HAP-1 (cell line): Measurements from ENCODE around the gene CAMP.
"Not testable (repeated sequence)": the region's sequence is repeated elsewhere in the genome, so short reads cannot be mapped to it uniquely, and the experiment has no call there.

Experiments
- DNase-seq, 2 experiments: peaks; one replicate each; pipeline ENCODE4 v3.0.0-alpha.2; 2016 to 2020; ENCODE audit warnings: low spot score in 2 of 2
- H3K27me3 ChIP-seq: fragments of 250-450 bp; sonication (Bioruptor Pico); 2 replicates; pipeline ENCODE4 v1.5.1; 2020; ENCODE audit warnings: low read depth, mild to moderate bottlenecking, moderate library complexity
- H3K36me3 ChIP-seq: fragments of 250-450 bp; sonication (Bioruptor Pico); replicated peaks from 2 replicates; pipeline ENCODE4 v1.5.1; 2020; ENCODE audit warnings: mild to moderate bottlenecking
- H3K4me1 ChIP-seq: fragments of 250-450 bp; sonication (Bioruptor Pico); 2 replicates; pipeline ENCODE4 v1.5.1; 2020; ENCODE audit warnings: mild to moderate bottlenecking
- H3K4me3 ChIP-seq: fragments of 250-450 bp; sonication (Bioruptor Pico); 2 replicates; pipeline ENCODE4 v1.5.1; 2020; ENCODE audit warnings: mild to moderate bottlenecking, moderate library complexity
- H3K9me3 ChIP-seq: fragments of 250-450 bp; sonication (Bioruptor Pico); 2 replicates; pipeline ENCODE4 v1.5.1; 2020; ENCODE audit warnings: mild to moderate bottlenecking, moderate library complexity
- in situ Hi-C: fragments of 300-500 bp; cut with MboI; formaldehyde crosslinking; loops from 3 replicates; pipeline ENCODE4 v1.14.3; 2020; ENCODE audit warnings: low sequenced_read_pairs, inconsistent platforms, mixed read lengths

CAMP gene

DNA sequence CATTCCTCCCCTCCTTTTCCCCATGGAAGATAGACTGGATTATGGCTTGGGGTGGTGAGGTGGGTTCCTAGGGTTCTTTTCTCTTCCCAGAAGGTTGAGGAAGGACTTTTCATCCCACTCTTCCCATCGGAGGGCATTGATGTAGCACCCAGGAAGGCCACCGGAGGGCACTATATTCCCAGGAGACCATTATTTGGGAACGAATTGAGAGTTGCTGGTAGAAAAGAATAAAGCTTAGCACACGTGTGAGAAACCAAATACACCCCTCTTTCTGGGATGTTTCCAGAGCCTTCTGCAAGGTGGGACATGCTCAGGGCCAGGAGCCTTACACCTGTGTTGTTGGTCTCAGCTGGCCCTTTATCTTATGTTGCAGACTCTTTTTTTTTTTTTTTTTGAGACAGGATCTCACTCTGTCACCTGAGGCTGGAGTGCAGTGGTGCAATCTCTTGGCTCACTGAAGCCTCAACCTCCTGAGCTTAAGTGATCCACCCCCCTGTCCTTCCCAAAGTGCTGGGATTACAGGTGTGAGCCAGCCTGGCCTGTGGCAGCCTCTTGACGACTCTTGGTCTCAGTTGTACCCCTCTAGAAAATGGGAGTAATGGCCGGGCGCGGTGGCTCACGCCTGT, 28.7 kb upstream of the CAMP start:
- Histone ChIP-seq H3K36me3 (no peaks in the 10 kb centered on the region), H3K4me3 (no peak overlapping the region), H3K27me3 (no peaks in the 10 kb centered on the region), H3K9me3 (peaks cover 3% of the 10 kb centered on the region), H3K4me1 (peaks cover 16% of the 10 kb centered on the region)
- in situ Hi-C loops: loop anchor here (5.0 to 10.0 kb wide), 2 partner anchors 50 to 243 kb away; partner anchors contain the start of gene ZNF589
- DNase-seq: peak; percentile 83 to 89

DNA sequence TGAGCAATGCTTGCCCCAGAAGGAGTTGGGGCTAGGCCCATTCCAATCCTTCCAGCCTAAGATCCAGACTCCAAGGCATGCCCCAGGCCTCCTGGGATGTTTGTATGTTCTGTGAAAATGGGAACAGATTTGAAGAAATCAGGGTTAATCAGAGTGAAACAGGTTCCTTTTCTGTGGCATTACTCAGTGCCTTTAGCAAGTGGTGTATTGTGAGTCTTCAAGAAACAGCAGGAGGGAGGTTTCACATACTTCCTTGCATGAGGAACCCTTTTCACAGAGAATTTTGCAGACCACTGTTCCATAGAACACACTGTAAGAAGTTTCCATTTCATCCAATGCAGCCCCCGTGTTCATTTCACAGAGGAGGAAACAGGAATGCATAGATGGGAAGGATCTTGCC, 26.7 kb upstream of the CAMP start:
- in situ Hi-C loops: loop anchor here (10.0 kb wide), 1 partner anchor 48 kb away; the partner anchor contains the start of gene ZNF589
- Histone ChIP-seq H3K4me1 (0 out of 2 replicates have a peak, but pooled peaks cover 6% of the 10 kb centered on the region), H3K9me3 (no peaks in the 10 kb centered on the region; the same call in 1 of the 2 replicates), H3K27me3 (no peaks in the 10 kb centered on the region), H3K36me3 (no peaks in the 10 kb centered on the region), H3K4me3 (no peak overlapping the region)
- DNase-seq: no peak

DNA sequence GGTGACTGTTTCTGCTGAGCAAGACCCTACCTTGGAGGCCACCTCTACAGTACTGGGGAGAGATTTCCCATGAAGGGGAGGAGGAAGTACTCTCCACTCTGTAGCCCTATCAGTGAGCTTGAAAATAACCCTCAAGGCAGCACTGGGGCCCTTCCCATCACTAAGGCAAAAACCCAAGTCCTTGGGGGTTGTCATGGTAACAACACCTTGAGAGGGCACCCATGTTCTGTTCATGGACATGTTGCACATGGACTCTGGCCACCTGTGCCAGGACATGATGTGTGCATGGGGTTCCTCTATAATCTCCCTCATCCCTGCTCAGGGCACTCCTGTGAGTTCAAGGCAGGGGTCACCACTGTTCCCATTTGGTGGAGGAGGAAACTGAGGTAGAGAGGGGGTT, 24.2 kb upstream of the CAMP start:
- peaks cover 16% of the 10 kb centered on the region for H3K4me1 ChIP-seq
- no peaks in the 10 kb centered on the region for H3K27me3 ChIP-seq
- no peak overlapping the region for H3K4me3 ChIP-seq
- H3K36me3 ChIP-seq: no peaks in the 10 kb centered on the region
- in situ Hi-C loops: loop anchor here (10.0 kb wide), 1 partner anchor 46 kb away; the partner anchor contains the start of gene ZNF589
- DNase-seq: no peak
- no peaks in the 10 kb centered on the region; the same call in 1 of the 2 replicates for H3K9me3 ChIP-seq

DNA sequence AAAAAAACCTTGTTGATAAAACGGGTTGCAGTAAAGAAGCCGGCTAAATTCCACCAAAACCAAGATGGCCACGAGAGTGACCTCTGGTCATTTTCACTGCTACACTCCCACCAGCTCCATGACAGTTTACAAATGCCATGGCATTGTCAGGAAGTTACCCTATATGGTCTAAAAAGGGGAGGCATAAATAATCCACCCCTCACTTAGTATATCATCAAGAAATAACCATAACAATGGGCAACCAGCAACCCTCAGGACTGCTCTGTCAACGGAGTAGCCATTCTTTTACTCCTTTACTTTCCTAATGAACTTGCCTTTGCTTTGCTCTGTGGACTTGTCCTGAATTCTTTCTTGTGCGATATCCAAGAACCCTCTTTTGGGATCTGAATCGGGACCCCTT, 20.7 kb upstream of the CAMP start:
- peaks cover 11% of the 10 kb centered on the region for H3K4me1 ChIP-seq
- in situ Hi-C loops: no loop called here
- peak; percentile 41 to 51 for DNase-seq

DNA sequence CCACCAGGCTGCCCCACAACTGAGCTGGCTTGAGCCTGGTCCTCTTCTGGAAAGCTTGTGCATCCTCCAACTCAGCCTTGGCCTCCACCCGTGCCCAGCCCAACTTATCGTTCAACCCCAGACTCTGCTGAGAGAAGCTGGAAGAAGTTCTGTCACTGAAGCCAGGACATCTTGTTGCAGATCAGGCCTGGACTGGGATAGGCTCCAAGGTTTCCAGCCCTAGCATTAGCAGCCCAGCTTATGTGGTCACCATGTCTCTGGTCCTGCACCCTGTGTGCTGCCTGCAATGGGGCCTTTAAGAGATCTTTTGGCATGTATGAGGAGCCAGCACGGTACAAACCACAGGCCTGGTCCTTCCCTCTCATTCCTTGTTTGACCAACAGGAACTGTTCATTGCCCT, 15.2 kb upstream of the CAMP start:
- no peak overlapping the region for H3K4me3 ChIP-seq
- H3K9me3 ChIP-seq: no peaks in the 10 kb centered on the region
- no peaks in the 10 kb centered on the region for H3K36me3 ChIP-seq
- peaks cover 5% of the 10 kb centered on the region for H3K4me1 ChIP-seq
- DNase-seq: no peak
- in situ Hi-C loops: no loop called here
- no peaks in the 10 kb centered on the region for H3K27me3 ChIP-seq

More for the DNA sequence above, 20.7 kb upstream of the CAMP start:
- Histone ChIP-seq H3K4me3 (no peak overlapping the region), H3K27me3 (no peaks in the 10 kb centered on the region), H3K36me3 (no peaks in the 10 kb centered on the region), H3K9me3 (no peaks in the 10 kb centered on the region; the same call in 1 of the 2 replicates)

DNA sequence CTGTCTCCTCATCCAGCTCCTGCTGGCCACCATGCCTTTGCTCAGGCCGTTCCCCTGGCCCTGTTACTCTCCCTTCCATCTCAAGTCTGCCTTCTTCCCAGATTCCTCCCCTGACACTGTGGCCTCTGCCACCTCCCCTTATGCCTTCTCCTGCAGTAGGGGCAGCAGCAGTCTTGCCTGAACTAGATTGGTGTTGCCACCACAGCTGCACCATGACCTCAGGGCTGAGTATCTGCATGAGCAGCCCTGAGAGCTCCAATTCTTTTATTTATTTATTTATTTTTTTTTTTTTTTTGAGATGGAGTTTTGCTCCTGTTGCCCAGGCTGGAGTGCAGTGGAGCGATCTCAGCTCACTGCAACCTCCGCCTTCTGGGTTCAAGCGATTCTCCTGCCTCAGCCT, 13.8 kb upstream of the CAMP start:
- in situ Hi-C loops: no loop called here
- DNase-seq: no peak
- Histone ChIP-seq H3K4me1 (no peaks in the 10 kb centered on the region), H3K4me3 (no peak overlapping the region), H3K27me3 (no peaks in the 10 kb centered on the region), H3K9me3 (no peaks in the 10 kb centered on the region), H3K36me3 (no peaks in the 10 kb centered on the region)

DNA sequence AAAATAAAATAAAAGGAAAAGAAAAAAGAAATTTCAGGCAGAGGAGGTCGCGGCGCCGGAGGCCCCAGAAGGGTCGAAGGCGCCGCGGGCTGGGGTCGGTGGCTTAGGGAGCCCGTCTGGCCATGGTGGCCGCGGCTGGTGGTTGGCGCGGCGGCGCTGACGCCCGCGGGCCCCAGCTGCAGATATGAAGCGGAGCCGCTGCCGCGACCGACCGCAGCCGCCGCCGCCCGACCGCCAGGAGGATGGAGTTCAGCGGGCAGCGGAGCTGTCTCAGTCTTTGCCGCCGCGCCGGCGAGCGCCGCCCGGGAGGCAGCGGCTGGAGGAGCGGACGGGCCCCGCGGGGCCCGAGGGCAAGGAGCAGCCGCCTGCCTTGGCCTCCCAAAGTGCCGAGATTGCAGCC, 12.8 kb upstream of the CAMP start:
- H3K9me3 ChIP-seq, in situ Hi-C loops, H3K36me3 ChIP-seq, DNase-seq, H3K4me3 ChIP-seq, H3K4me1 ChIP-seq, H3K27me3 ChIP-seq: not testable (repeated sequence)

DNA sequence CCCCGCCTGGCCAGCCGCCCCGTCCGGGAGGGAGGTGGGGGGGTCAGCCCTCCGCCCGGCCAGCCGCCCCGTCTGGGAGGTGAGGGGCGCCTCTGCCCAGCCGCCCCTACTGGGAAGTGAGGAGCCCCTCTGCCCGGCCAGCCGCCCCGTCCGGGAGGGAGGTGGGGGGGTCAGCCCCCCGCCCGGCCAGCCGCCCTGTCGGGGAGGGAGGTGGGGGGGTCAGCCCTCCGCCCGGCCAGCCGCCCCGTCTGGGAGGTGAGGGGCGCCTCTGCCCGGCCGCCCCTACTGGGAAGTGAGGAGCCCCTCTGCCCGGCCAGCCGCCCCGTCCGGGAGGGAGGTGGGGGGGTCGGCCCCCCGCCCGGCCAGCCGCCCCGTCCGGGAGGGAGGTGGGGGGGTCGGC, 11.5 kb upstream of the CAMP start:
- DNase-seq, in situ Hi-C loops, H3K4me1 ChIP-seq, H3K36me3 ChIP-seq, H3K27me3 ChIP-seq, H3K4me3 ChIP-seq, H3K9me3 ChIP-seq: not testable (repeated sequence)

DNA sequence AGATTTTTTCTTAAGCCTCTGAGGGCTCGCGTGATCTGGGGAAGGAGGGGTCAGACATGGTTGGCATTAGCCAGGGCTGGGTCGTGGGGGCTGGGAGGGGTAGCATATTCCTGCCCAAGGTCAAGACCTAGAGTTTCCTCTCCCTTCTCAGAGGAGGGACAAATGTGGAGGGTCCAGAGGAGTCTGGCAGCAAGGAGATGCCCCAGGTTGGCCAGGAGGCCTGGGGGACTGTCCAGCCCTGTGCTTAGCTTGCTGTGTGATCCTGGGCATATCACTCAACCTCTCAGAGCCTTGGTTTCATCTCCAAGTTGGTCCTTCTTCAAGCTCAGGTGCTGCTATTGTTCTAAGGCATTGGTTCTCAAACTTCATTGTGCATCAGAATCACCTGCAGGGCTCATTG, 9.1 kb upstream of the CAMP start:
- Histone ChIP-seq H3K9me3 (no peaks in the 10 kb centered on the region), H3K36me3 (no peaks in the 10 kb centered on the region), H3K4me1 (no peaks in the 10 kb centered on the region; the same call in 1 of the 2 replicates), H3K4me3 (no peak overlapping the region), H3K27me3 (no peaks in the 10 kb centered on the region)
- DNase-seq: no peak
- in situ Hi-C loops: no loop called here

DNA sequence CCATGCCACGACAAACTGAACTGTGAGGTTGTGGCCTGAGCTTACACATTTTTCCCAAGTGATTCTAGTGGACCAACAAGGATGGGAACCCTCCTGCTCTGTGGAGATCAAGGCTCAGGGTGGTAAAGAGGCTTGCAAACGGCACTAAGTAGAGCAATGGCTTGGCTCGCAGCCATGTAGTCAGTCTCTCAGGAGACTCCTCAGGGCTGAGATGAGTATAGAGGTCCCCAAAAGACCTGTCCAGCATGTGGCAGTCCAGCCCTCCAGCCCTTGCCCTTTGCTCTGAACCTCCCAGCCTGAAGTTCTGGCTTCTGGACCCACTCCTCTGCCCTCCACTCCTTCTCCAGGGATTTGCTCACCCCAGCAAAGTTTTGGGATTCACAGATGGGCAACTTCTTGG, 8.3 kb upstream of the CAMP start:
- no peaks in the 10 kb centered on the region for H3K9me3 ChIP-seq
- no peaks in the 10 kb centered on the region for H3K36me3 ChIP-seq
- no peak overlapping the region for H3K4me3 ChIP-seq
- DNase-seq: no peak
- no peaks in the 10 kb centered on the region for H3K27me3 ChIP-seq
- in situ Hi-C loops: no loop called here
- H3K4me1 ChIP-seq: no peaks in the 10 kb centered on the region; the same call in 1 of the 2 replicates

DNA sequence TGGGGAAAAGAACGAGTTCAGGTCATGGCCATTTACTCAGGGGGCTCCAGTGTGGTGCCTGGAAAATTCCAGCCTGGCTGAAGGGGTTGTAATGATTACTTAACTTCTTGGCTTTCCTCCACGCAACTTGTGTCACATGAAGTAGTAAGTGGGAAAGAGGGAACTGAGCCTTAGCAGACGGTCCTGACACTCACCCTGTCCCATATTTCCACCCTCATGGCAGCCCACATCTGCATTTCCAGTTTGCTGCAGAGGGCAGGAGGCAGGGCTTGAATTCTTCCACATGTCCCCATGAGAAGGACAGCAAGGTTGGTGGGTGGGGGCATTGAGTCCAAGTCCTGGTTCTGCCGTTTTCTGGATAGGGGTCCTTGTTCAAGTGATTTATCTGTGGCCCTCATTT, 7.8 kb upstream of the CAMP start:
- DNase-seq: no peak
- Histone ChIP-seq H3K4me3 (no peak overlapping the region), H3K27me3 (no peaks in the 10 kb centered on the region), H3K9me3 (no peaks in the 10 kb centered on the region), H3K4me1 (no peaks in the 10 kb centered on the region; the same call in 1 of the 2 replicates), H3K36me3 (no peaks in the 10 kb centered on the region)
- in situ Hi-C loops: no loop called here

DNA sequence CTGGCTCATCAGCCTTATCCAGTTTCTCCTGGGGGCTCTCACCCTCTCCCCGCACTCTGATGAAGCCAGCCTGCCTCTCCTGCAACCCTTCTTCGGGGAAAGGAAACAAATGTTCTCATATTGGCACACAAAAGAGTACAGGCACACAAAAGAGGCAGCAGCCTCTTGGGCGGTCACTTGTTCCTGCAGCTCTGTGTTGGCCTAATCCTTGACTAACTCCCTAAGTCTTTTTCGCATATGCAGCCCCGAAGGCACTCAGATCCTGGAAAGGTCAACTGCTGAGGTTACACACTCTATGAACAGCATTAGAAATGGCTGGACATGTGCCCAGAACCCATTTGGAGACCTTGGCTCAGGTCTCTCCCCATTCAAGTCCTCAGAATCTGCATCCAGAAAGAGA, 7.4 kb upstream of the CAMP start:
- Histone ChIP-seq H3K27me3 (no peaks in the 10 kb centered on the region), H3K4me3 (no peak overlapping the region), H3K9me3 (no peaks in the 10 kb centered on the region), H3K4me1 (no peaks in the 10 kb centered on the region; the same call in 1 of the 2 replicates), H3K36me3 (no peaks in the 10 kb centered on the region)
- DNase-seq: peak; percentile 23 to 50
- in situ Hi-C loops: no loop called here

DNA sequence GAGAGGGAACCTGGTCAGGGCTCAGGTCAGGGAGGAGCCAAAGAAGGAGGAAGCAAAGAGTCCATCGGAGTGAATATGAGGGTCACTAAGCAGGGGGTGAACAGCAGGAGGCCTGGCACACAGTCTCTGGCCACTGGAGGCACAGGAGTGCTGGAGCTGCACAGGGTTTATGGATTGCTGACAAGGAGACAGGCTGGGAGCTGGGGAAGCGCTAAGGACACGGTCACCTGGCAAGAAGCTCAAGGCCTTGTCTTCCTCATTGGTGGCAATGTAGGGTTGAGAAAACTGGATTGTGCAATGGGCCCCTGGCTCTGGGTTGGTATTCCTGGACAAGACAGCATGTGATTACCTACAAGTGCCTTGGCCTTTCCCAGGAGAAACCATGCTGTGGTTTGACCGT, 5.8 kb upstream of the CAMP start:
- Histone ChIP-seq H3K4me3 (no peak overlapping the region), H3K36me3 (no peaks in the 10 kb centered on the region), H3K27me3 (no peaks in the 10 kb centered on the region), H3K9me3 (no peaks in the 10 kb centered on the region), H3K4me1 (no peaks in the 10 kb centered on the region; the same call in 1 of the 2 replicates)
- DNase-seq: no peak
- in situ Hi-C loops: no loop called here

DNA sequence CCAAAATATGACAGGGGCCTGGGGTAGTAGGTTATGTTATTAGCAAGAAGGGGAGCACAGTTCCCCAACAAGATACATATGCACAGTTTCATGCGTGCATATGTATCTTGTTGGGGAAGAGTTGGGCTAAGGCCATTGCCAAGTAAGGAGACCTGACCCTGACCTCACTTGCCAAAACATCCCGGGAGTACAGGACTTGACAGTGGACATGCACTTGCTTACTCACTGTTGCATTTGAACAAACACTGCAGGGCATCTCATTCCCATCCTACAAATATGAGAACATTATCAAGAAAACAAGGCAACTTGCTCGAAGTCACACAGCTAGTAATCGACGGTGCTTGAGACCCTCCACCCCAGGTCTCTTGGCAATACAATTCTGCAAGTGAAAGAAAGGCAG, 4.8 kb upstream of the CAMP start:
- Histone ChIP-seq H3K36me3 (no peaks in the 10 kb centered on the region), H3K27me3 (no peaks in the 10 kb centered on the region), H3K4me3 (no peak overlapping the region), H3K4me1 (no peaks in the 10 kb centered on the region; the same call in 1 of the 2 replicates), H3K9me3 (no peaks in the 10 kb centered on the region)
- in situ Hi-C loops: no loop called here
- DNase-seq: no peak

DNA sequence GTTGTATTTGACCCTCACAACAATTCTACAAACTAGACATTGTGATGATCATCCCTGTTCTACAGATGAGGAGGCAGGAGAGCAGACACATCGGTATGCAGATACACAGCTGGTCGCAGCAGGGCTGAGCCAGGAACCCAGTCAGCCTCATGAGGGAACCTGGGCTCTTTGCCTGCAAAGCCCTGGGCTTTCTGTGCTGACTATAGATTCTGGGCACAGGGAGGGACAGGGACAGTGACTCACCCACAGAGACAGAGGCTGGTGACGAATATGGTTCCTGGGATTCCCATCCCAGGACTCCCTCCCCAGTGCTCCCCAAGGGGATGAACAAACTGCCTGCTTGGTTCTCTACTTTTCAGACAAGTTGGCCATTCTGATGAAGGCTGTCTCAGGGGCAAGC, 3.8 kb upstream of the CAMP start:
- no peaks in the 10 kb centered on the region; the same call in 1 of the 2 replicates for H3K4me1 ChIP-seq
- no peak overlapping the region for H3K4me3 ChIP-seq
- H3K9me3 ChIP-seq: no peaks in the 10 kb centered on the region
- DNase-seq: no peak
- no peaks in the 10 kb centered on the region for H3K36me3 ChIP-seq
- no peaks in the 10 kb centered on the region for H3K27me3 ChIP-seq
- in situ Hi-C loops: no loop called here
